Parathyroid adenoma (tissue), 2 donors: ENCODE results near the gene AMDHD2.

Source experiments
- H2AFZ ChIP-seq: fragments of 300-600 bp; sonication (generic); one replicate; pipeline ENCODE4 v1.7.0; 2017; ENCODE audit warnings: antibody characterized with exemption, mild to moderate bottlenecking
- H3K27ac ChIP-seq: fragments of 300-600 bp; sonication (generic); one replicate; pipeline ENCODE4 v1.7.0; 2017
- H3K27me3 ChIP-seq: fragments of 300-600 bp; sonication (generic); one replicate; pipeline ENCODE4 v1.7.0; 2017; ENCODE audit warnings: low read length; ENCODE audit not compliant: control insufficient read depth, insufficient read depth
- H3K36me3 ChIP-seq: fragments of 300-600 bp; sonication (generic); one replicate; pipeline ENCODE4 v1.7.0; 2017; ENCODE audit warnings: low read length; ENCODE audit not compliant: control insufficient read depth, insufficient read depth
- H3K4me1 ChIP-seq: fragments of 300-600 bp; sonication (generic); one replicate; pipeline ENCODE4 v1.7.0; 2017; ENCODE audit warnings: control low read depth
- H3K4me2 ChIP-seq: fragments of 300-600 bp; sonication (generic); one replicate; pipeline ENCODE4 v1.7.0; 2017; ENCODE audit warnings: low read length
- H3K4me3 ChIP-seq: fragments of 300-600 bp; sonication (generic); one replicate; pipeline ENCODE4 v1.7.0; 2017; ENCODE audit warnings: low read depth, low read length
- H3K79me2 ChIP-seq: fragments of 300-600 bp; sonication (generic); one replicate; pipeline ENCODE4 v1.7.0; 2017; ENCODE audit warnings: control low read depth
- H3K9ac ChIP-seq: fragments of 300-600 bp; sonication (generic); one replicate; pipeline ENCODE4 v1.7.0; 2017; ENCODE audit warnings: mild to moderate bottlenecking
- H3K9me3 ChIP-seq: fragments of 300-600 bp; sonication (generic); one replicate; pipeline ENCODE4 v1.7.0; 2017; ENCODE audit warnings: low read length; ENCODE audit not compliant: control insufficient read depth
- CTCF ChIP-seq: fragments of 300-600 bp; sonication (generic); IDR thresholded peaks from one replicate; pipeline ENCODE4 v1.7.0; 2017; ENCODE audit warnings: antibody characterized with exemption, mild to moderate bottlenecking
- donor health status: primary hyperparathyroidism.

The AMDHD2 gene

GRCh38 chr16:2500918-2501750 lies 19.0 kb upstream of the AMDHD2 start:
- H3K9ac ChIP-seq = no peak overlapping the region
- H3K4me1 ChIP-seq = no peaks in the 10 kb centered on the region
- H3K4me2 ChIP-seq = peak overlapping the region; percentile 19
- H2AFZ ChIP-seq = peak overlapping the region; percentile 72
- no peaks in the 10 kb centered on the region for H3K36me3 ChIP-seq
- no peak overlapping the region for H3K27ac ChIP-seq
- no peaks in the 10 kb centered on the region for H3K27me3 ChIP-seq
- peaks cover 3% of the 10 kb centered on the region for H3K79me2 ChIP-seq
- no peaks in the 10 kb centered on the region for H3K9me3 ChIP-seq
- peak; percentile 96 for TF ChIP-seq CTCF
- no peak overlapping the region for H3K4me3 ChIP-seq

GRCh38 chr16:2501946-2502895 lies 17.9 kb upstream of the AMDHD2 start:
- TF ChIP-seq CTCF = no peak
- H3K27me3 ChIP-seq = no peaks in the 10 kb centered on the region
- no peak overlapping the region for H3K9ac ChIP-seq
- H2AFZ ChIP-seq = no peak overlapping the region
- no peak overlapping the region for H3K4me3 ChIP-seq
- H3K4me1 ChIP-seq = no peaks in the 10 kb centered on the region
- H3K79me2 ChIP-seq = peaks cover 3% of the 10 kb centered on the region
- no peaks in the 10 kb centered on the region for H3K9me3 ChIP-seq
- no peak overlapping the region for H3K27ac ChIP-seq
- no peak overlapping the region for H3K4me2 ChIP-seq
- no peaks in the 10 kb centered on the region for H3K36me3 ChIP-seq

DNA sequence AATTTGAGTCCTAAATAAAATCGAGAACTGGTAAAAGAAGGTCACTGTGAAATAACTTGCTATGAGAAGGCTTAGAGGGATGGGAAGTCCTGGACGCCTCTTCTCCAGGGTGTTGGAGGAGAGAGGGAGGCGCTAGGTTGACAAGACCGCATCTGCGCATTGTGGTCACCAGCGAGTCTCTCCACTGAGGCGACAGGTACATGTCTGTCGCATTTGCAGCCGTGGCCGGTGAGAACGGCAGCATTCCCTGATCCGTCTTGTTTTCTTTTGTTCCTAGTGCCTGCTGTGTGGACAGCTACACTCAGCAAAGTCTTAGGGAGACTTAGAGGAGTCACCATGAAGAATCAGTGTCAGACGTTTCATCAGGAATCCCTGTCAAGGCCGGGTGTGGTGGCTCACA lies 14.5 kb upstream of the AMDHD2 start:
- Histone ChIP-seq H3K36me3 (no peaks in the 10 kb centered on the region), H3K4me1 (no peaks in the 10 kb centered on the region), H3K79me2 (peaks cover 3% of the 10 kb centered on the region), H3K4me3 (no peak overlapping the region), H3K4me2 (no peak overlapping the region), H3K27ac (no peak overlapping the region), H3K9me3 (no peaks in the 10 kb centered on the region), H3K9ac (no peak overlapping the region), H2AFZ (no peak overlapping the region), H3K27me3 (no peaks in the 10 kb centered on the region)
- TF ChIP-seq CTCF = no peak

DNA sequence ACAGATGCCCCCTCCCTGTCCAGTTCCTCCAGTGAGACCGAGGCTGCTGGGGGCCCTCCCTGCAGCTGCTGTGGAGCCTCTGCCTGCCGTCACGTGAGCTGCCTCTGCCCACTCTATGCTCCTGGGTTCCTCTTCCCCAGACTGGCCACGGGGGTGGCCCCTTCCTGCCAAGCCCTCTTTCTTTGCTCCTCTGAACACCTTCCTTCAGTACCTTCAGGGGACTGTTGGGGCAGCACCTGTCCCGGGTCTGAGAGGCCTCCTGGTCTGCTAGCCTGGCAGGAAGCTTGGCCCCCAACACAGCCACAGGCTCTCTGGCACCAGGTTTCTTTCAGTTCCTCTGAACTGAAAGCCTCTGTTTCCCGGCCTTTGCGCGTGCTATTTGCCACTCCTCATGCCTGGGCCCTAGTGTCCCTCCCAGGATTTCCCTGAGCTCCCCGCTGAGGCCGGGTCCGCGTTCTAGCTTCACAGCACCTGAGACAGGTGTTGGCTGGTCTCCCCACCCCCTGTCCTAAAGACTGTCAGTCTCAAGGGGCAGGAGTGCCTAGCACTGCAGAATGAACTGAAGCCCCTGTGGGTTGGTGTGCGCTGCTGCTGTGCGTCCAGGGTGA lies 13.0 kb upstream of the AMDHD2 start:
- Histone ChIP-seq H3K27ac (no peak overlapping the region), H3K4me2 (no peak overlapping the region), H3K9ac (no peak overlapping the region), H3K4me3 (no peak overlapping the region), H3K79me2 (no peaks in the 10 kb centered on the region), H2AFZ (no peak overlapping the region), H3K36me3 (no peaks in the 10 kb centered on the region), H3K9me3 (no peaks in the 10 kb centered on the region), H3K27me3 (no peaks in the 10 kb centered on the region), H3K4me1 (peaks cover 7% of the 10 kb centered on the region)
- TF ChIP-seq CTCF = no peak
